HCEC 1CT (cell line): ENCODE data around the gene UBE2N.
"Not testable (repeated sequence)": the region's sequence is repeated elsewhere in the genome, so short reads cannot be mapped to it uniquely, and the experiment has no call there.

Experiments
- DNase-seq: peaks from one replicate; pipeline ENCODE4 v3.0.0-alpha.2; 2017

Gene UBE2N

DNA sequence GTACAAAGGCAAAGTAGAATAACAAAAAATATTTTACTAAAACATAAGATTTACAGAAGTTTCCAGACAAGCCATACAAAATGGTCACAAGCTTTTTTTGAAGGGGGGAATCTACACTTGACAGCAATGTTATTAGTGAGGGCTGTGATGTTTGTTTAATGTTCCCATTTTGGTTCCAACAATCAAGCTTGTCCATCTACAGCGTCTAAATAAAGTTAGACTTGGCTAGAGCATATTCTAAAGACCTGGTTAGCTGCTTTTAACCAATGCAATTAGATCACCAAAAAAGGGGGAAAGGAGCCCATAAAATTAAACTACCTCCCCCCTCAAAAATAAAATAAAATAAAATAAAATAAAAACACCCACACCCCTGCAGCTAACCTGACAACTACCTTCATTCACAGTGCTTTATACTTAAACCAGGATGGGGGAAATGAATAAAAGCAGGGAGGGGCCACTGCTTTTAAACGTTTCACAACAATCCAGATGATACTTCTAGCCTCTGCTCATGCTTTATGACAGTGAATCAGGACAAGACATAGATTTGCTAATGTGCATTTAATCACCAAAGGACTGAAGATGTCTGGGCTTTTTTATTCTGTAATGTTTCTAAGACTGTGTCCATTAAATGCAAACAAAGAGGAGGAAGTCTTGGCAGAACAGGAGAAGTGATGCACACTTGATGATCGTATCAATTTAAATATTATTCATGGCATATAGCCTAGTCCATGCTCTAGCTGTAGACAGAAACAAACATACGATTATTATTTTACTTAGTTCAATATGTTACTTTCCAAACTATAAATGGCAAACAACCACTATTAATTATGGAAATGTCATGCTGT, 32.2 kb downstream of the UBE2N start:
- not testable (repeated sequence) for DNase-seq

DNA sequence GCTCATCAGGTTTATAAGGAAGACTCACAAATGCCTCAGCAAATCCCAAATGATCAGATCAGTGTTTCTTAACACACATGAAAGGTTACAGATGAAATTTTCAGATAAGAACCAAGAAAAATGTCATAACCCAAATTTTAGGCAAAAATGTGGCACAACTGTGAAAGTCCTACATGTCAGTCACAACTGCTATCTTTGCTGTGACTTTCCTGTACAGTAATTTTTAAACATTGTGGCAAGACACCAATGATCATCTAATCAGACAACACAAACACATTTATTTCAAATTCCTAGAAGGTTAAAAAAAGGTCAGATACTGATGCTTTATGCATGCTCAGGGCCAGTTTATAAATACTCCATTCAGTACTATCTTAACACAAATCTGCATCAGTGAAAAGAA, 32.9 kb downstream of the UBE2N start:
- DNase-seq: no peak

DNA sequence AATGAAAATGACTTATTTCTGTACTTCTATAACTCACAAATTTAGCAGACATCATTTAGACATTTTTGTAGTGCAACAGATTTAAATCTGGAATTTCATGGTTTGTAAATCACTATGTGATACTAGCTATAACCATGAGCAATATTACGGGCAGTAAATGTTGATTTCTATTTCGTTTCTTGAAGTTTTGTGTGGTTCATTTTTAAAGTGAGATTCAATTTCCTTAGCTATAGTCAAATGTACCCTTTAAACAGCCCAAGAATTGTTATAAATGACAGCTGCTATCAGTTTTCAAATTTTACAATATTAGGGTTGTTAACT, 33.8 kb downstream of the UBE2N start:
- DNase-seq: no peak

GRCh38 chr12:93407054-93407962, 34.4 kb downstream of the UBE2N start:
- DNase-seq: no peak

GRCh38 chr12:93404961-93405849, 36.5 kb downstream of the UBE2N start:
- DNase-seq: no peak

DNA sequence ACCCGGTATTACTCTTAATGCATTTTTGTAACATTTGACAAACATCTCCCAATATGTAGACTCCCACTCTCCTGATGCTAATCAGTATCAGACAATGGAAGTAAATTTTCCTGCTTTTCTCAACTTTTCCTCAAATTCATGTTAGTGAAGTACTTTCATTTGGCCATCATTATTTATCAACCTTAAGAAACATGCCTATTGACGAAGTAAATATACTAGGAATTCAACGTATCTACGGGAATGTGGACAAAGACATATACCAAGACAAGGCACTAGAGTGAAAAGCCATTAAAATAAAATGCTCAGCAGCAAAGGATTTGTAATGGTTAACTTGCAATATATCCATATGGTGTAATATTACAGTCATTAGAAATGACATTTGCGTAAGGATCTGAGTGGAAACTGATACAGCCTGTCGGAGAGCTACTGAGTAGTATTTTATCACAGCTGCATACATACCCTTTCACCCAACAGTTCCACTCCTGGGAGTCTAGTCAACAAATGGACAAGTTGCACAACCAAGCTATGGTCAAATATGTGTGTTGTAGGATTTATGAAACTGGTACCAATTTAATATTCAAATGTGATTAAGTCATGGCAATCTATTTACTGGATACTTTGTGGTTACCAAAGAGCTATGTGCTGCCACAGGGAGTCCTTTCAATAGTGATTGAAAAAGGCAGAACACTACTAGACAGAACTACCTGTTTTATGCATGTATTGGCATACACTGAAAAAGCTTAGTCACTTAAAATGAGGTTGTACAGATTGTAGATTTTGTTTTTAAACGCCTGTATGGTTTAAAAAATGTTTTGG, 37.6 kb downstream of the UBE2N start:
- DNase-seq: no peak

GRCh38 chr12:93402333-93403311, 39.1 kb downstream of the UBE2N start:
- no peak for DNase-seq

GRCh38 chr12:93399183-93399863, 42.4 kb downstream of the UBE2N start:
- DNase-seq: not testable (repeated sequence)

DNA sequence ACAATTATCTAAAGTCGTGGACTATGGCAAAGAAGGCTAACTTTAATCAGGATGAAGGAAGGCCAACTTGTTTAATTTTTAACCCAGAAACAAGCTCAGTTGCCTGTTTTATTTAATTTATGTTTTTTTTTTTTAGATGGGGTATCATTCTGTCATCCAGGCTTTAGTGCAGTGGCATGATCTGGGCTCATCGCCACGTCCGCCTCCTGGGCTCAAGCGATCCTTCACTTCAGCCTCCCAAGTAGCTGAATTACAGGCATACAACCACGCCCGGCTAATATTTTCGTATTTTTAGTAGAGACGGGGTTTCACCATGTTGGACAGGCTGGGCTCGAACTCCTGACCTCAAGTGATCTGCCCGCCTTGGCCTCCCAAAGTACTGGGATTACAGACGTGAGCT, 44.3 kb downstream of the UBE2N start:
- DNase-seq: no peak

GRCh38 chr12:93393425-93393824, 48.3 kb downstream of the UBE2N start:
- DNase-seq: no peak

- DNase-seq: no peak
Measured at GRCh38 chr12:93390549-93391297, 51.0 kb downstream of the UBE2N start.

GRCh38 chr12:93390031-93390430, 51.7 kb downstream of the UBE2N start:
- DNase-seq: no peak

- DNase-seq: peak; percentile 81
Measured at GRCh38 chr12:93387780-93388179, 54.0 kb downstream of the UBE2N start.

- DNase-seq: not testable (repeated sequence)
Measured at GRCh38 chr12:93381976-93382437, 59.7 kb downstream of the UBE2N start.

DNA sequence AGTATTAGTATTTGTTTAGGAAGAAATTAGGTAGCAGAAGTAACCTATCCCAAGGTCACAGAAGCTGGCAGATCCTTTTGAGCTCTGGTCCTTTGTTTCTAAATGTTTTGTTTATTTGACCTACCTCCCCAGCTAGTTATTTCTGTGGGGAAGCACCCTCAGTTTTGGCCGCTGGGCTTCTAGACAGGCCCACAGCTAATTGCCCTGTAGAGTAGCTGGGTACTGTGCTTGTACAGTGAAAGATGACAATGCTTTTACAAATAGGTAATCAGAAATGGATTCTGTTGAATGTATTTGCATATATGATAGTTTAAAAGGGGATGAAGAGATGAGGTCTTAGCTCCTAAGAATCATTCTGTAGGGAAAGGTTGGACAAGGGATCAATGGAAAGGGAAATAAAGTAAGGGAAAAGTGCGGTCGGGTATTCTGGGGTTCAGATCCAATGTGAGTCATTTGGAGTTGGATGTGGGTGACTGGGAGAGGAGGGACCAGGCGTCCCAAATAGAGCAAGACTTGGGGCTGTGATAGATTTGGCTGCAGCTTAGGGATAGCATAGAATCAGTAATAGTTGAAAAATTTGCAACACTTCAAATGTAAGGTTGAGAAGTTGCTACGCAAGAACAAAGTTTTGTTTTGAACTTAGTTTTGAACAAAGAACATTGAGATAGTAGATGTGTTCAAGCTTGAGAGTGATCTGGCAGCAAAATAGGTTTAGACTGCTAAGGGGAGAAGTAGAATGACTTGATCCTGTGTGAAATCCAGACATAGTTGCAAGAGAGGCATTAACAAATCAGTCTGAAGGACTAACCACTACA, 60.4 kb downstream of the UBE2N start:
- DNase-seq: no peak

GRCh38 chr12:93380480-93381121, 61.1 kb downstream of the UBE2N start:
- DNase-seq: peak; percentile 39

DNA sequence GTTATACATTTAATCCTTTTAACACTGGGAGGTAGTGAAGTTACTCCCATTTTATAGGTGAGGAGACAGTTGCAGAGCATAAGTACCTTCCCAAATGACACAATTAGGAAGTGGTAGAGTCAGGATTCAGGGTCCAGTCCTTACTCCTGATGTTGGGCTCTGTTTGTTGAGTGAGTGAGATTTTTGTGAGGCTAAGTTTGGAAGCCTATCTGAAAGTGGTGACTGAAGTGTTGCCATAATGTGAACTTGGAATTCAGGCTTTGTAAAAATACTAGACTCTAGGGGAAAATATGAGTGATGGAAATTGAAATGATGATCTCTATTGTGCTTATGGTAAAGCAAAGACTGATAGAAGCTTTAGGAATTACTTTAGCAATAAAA, 61.8 kb downstream of the UBE2N start:
- DNase-seq: no peak
